HCT116 (cell line): ENCODE data around the gene ANO4. TPM values are rescaled to one million over a fixed set of nuclear protein-coding genes. Genes with fewer than 3 reads are reported as not detected.

Experiments
- ATAC-seq: fragments of 200-7000 bp; cut with Tn5 transposase; 2 replicates; pipeline ENCODE4 v1.9.1; 2020; ENCODE audit warnings: mild to moderate bottlenecking, moderate library complexity
- BruUV-seq: library from RNA; stranded (reverse); fragments of 400-500 nt; replicated peaks from 2 replicates; lab custom pipeline; 2021; lab: Mats Ljungman, UMichigan
- CTCF ChIA-PET: fragments of 300-600 bp; sonication (Branson Sonifier 250); formaldehyde crosslinking; loops from one replicate; lab custom pipeline; 2021; ENCODE audit warnings: antibody characterized with exemption; lab: Charles Lee
- POLR2A ChIA-PET: fragments of 300-600, 350-600 bp; sonication (Branson Sonifier 250); formaldehyde crosslinking; loops from one replicate; lab custom pipeline; 2021; ENCODE audit warnings: antibody characterized with exemption; lab: Charles Lee
- RAD21 ChIA-PET, 2 experiments: fragments of 300-600 bp; sonication (Branson Sonifier 250); formaldehyde crosslinking; loops; one replicate each; lab custom pipeline; 2023; ENCODE audit warnings: low total read pairs in 2 of 2; ENCODE audit not compliant: uncharacterized antibody in 2 of 2, unreplicated experiment in 2 of 2, low non-redundant PET in 1 of 2; lab: Charles Lee
- DNase-seq: peaks from one replicate; pipeline ENCODE4 v3.0.0-alpha.2; 2010; ENCODE audit warnings: low read depth, low spot score
- H2AFZ ChIP-seq: fragments of 200-600 bp; shearing (Covaris generic), sonication (generic); 2 replicates; pipeline ENCODE4 v1.6.1; 2017; ENCODE audit warnings: low read depth, mixed run types, mixed read lengths, antibody characterized with exemption, low read length; ENCODE audit not compliant: poor library complexity, severe bottlenecking
- H3K27ac ChIP-seq: 2 replicates; pipeline ENCODE4 v1.5.1; 2012; ENCODE audit warnings: low read depth, low read length
- H3K27me3 ChIP-seq: fragments of 200-600 bp; sonication (generic); 2 replicates; pipeline ENCODE4 v1.6.1; 2016; ENCODE audit warnings: mixed run types, low read length, mixed read lengths; ENCODE audit not compliant: insufficient read depth
- H3K36me3 ChIP-seq, 2 experiments: fragments of 200-500 bp in 1 of 2; fragments of 200-600 bp in 1 of 2; sonication (Bioruptor generic) in 1 of 2; sonication (generic) in 1 of 2; 2 replicates each; pipeline versions ENCODE4 v1.5.1 to v1.6.1; 2014 to 2016; ENCODE audit warnings: low read length in 2 of 2, inconsistent platforms in 1 of 2, mixed read lengths in 1 of 2, mixed run types in 1 of 2; ENCODE audit not compliant: insufficient read depth in 2 of 2, control insufficient read depth in 1 of 2
- H3K4me1 ChIP-seq, 2 experiments: fragments of 200-600 bp in 1 of 2; sonication (generic) in 1 of 2; 2 replicates each; pipeline versions ENCODE4 v1.5.1 to v1.6.1; 2012 to 2017; ENCODE audit warnings: low read length in 2 of 2, inconsistent platforms in 1 of 2, mild to moderate bottlenecking in 1 of 2, mixed read lengths in 1 of 2, mixed run types in 1 of 2, moderate library complexity in 1 of 2; ENCODE audit not compliant: insufficient read depth in 2 of 2, control insufficient read depth in 1 of 2
- H3K4me2 ChIP-seq: fragments of 200-600 bp; sonication (generic); 2 replicates; pipeline ENCODE4 v1.6.1; 2017; ENCODE audit warnings: mixed run types, low read length, mixed read lengths
- H3K4me3 ChIP-seq, 2 experiments: fragments of 200-600 bp in 1 of 2; sonication (generic) in 1 of 2; replicated peaks in 1 of 2; 2 replicates each; pipeline ENCODE4 v1.5.1; 2011 to 2016; ENCODE audit warnings: low read length in 2 of 2, control low read depth in 1 of 2, low read depth in 1 of 2, mild to moderate bottlenecking in 1 of 2, mixed read lengths in 1 of 2, mixed run types in 1 of 2
- H3K79me2 ChIP-seq: fragments of 200-600 bp; sonication (generic); 2 replicates; pipeline ENCODE4 v1.6.1; 2017; ENCODE audit warnings: mild to moderate bottlenecking, mixed run types, low read length, moderate library complexity, mixed read lengths; ENCODE audit not compliant: insufficient read depth
- H3K9ac ChIP-seq: fragments of 200-600 bp; sonication (generic); 2 replicates; pipeline ENCODE4 v1.6.1; 2016; ENCODE audit warnings: low read length, mixed read lengths
- H3K9me2 ChIP-seq: fragments of 200-600 bp; sonication (generic), shearing (Covaris generic); 2 replicates; pipeline ENCODE4 v1.6.1; 2017; ENCODE audit warnings: mixed run types, mild to moderate bottlenecking, moderate library complexity; ENCODE audit not compliant: insufficient read depth
- H3K9me3 ChIP-seq, 2 experiments: fragments of 200-500 bp in 1 of 2; fragments of 200-600 bp in 1 of 2; sonication (Bioruptor generic) in 1 of 2; sonication (generic) in 1 of 2; 2 replicates each; pipeline ENCODE4 v1.6.1; 2014 to 2017; ENCODE audit warnings: low read length in 2 of 2, mixed read lengths in 2 of 2, inconsistent platforms in 1 of 2, low read depth in 1 of 2, mild to moderate bottlenecking in 1 of 2, mixed run types in 1 of 2, moderate library complexity in 1 of 2; ENCODE audit not compliant: control insufficient read depth in 1 of 2, insufficient read depth in 1 of 2
- H4K20me1 ChIP-seq: fragments of 200-600 bp; sonication (generic), shearing (Covaris generic); 2 replicates; pipeline ENCODE4 v1.6.1; 2017; ENCODE audit warnings: mixed run types, mild to moderate bottlenecking, moderate library complexity; ENCODE audit not compliant: insufficient read depth
- CBX3 ChIP-seq: IDR thresholded peaks from 2 replicates; pipeline ENCODE4 v1.6.1; 2012; ENCODE audit warnings: low read depth
- CTCF ChIP-seq, 3 experiments: fragments of 200-600 bp in 1 of 3; sonication (generic) in 1 of 3; IDR thresholded peaks in 2 of 3; conservative IDR thresholded peaks in 1 of 3; 2 replicates each; pipeline ENCODE4 v1.5.1; 2012 to 2017; ENCODE audit warnings: low read depth in 2 of 3, low read length in 2 of 3, antibody characterized with exemption in 1 of 3, borderline replicate concordance in 1 of 3, control low read depth in 1 of 3, mild to moderate bottlenecking in 1 of 3, mixed read lengths in 1 of 3, mixed run types in 1 of 3, moderate library complexity in 1 of 3; ENCODE audit not compliant: insufficient read depth in 1 of 3
- ELF1 ChIP-seq: IDR thresholded peaks from 2 replicates; pipeline ENCODE4 v1.6.1; 2012; ENCODE audit warnings: low read depth, borderline replicate concordance
- EZH2 ChIP-seq: fragments of 200-600 bp; sonication (generic); IDR thresholded peaks from 2 replicates; pipeline ENCODE4 v1.6.1; 2017; ENCODE audit warnings: antibody characterized with exemption, mixed run types
- EZH2phosphoT487 ChIP-seq: fragments of 200-600 bp; IDR thresholded peaks from 2 replicates; pipeline ENCODE4 v1.6.1; 2018; ENCODE audit warnings: antibody characterized with exemption, borderline replicate concordance
- MAX ChIP-seq: IDR thresholded peaks from 2 replicates; pipeline ENCODE4 v1.6.1; 2012
- TCF7L2 ChIP-seq: IDR thresholded peaks from 2 replicates; pipeline ENCODE4 v1.7.0; 2011; ENCODE audit warnings: borderline replicate concordance, inconsistent platforms; ENCODE audit not compliant: insufficient read depth, insufficient read length; ENCODE audit errors: extremely low read depth
- YY1 ChIP-seq: IDR thresholded peaks from 2 replicates; pipeline ENCODE4 v1.6.1; 2011; ENCODE audit warnings: low read length, low read depth, moderate library complexity, mild to moderate bottlenecking; ENCODE audit not compliant: insufficient replicate concordance; ENCODE audit errors: extremely low read depth
- intact Hi-C: fragments of 100-400 bp; cut with micrococcal nuclease; formaldehyde crosslinking; loops from 2 replicates; pipeline ENCODE4 v1.10.0; 2022
- total RNA-seq: library from RNA; stranded (reverse); gene quantifications from one replicate; pipeline ENCODE4 v1.2.1, GENCODE V29; 2021; ENCODE audit not compliant: unreplicated experiment

ANO4 gene
- total RNA-seq, 1 experiment from 2014 or later, result 1.7 TPM

- TF ChIP-seq CTCF (IDR thresholded peaks at IDR 0.05 in 2 of 3, conservative IDR thresholded peaks at IDR 0.05 in 1 of 3; ENCODE audit: borderline replicate concordance in 1 of 3, insufficient read depth in 1 of 3, low read depth in 2 of 3, low read length in 2 of 3) (no peak), EZH2phosphoT487 (no peak), CBX3 (no peak), TCF7L2 (no peak), ELF1 (no peak), EZH2 (no peak), MAX (no peak), YY1 (no peak)
- Histone ChIP-seq H3K9me2 (no peaks in the 10 kb centered on the region), H3K27me3 (0 out of 2 replicates have a peak, but pooled peaks cover 5% of the 10 kb centered on the region), H3K4me3 (no peak overlapping the region), H4K20me1 (no peaks in the 10 kb centered on the region), H3K27ac (no peak overlapping the region), H3K9me3 (no peaks in the 10 kb centered on the region), H3K79me2 (no peaks in the 10 kb centered on the region), H3K36me3 (no peaks in the 10 kb centered on the region), H2AFZ (no peak overlapping the region), H3K4me1 (no peaks in the 10 kb centered on the region), H3K4me2 (no peak overlapping the region), H3K9ac (no peak overlapping the region)
- ChIA-PET POLR2A (no interaction called here), CTCF (no interaction called here), RAD21 (no interaction called here)
- ATAC-seq (no peak), DNase-seq (no peak)
- intact Hi-C loops, result no loop called here
- BruUV-seq, result no TSS peak
Measured at GRCh38 chr12:101168001-101168400, 373.4 kb downstream of the ANO4 start.
